ENCODE data around the gene TMEM184B.

Gene TMEM184B

GRCh38 chr22:38221407-38221806, 51.4 kb downstream of the TMEM184B start:
- DNase-seq: no peak

GRCh38 chr22:38220653-38221386, 52.0 kb downstream of the TMEM184B start:
- DNase-seq: no peak

GRCh38 chr22:38220163-38220562, 52.6 kb downstream of the TMEM184B start:
- DNase-seq: no peak

- no peak for DNase-seq
These were observed 53.2 kb downstream of the TMEM184B start for GRCh38 chr22:38219632-38220031.

GRCh38 chr22:38218661-38219622, 53.9 kb downstream of the TMEM184B start:
- DNase-seq: no peak

GRCh38 chr22:38215156-38216038, 57.4 kb downstream of the TMEM184B start:
- DNase-seq: no peak

- DNase-seq: no peak
These were observed 58.3 kb downstream of the TMEM184B start for GRCh38 chr22:38214302-38215056.

GRCh38 chr22:38213990-38214301, 58.9 kb downstream of the TMEM184B start:
- DNase-seq: no peak

GRCh38 chr22:38213319-38213989, 59.4 kb downstream of the TMEM184B start:
- no peak for DNase-seq

GRCh38 chr22:38212442-38212841, 60.4 kb downstream of the TMEM184B start:
- no peak for DNase-seq

- no peak for DNase-seq
These were observed 61.3 kb downstream of the TMEM184B start for GRCh38 chr22:38211556-38211955.

- DNase-seq: no peak
These were observed 64.2 kb downstream of the TMEM184B start for GRCh38 chr22:38208551-38208968.

GRCh38 chr22:38207898-38208432, 64.8 kb downstream of the TMEM184B start:
- no peak for DNase-seq

GRCh38 chr22:38205261-38206128, 67.3 kb downstream of the TMEM184B start:
- DNase-seq: no peak

- peak; percentile 71 for DNase-seq
These were observed 68.0 kb downstream of the TMEM184B start for GRCh38 chr22:38204784-38205183.

- DNase-seq: no peak
These were observed 68.8 kb downstream of the TMEM184B start for GRCh38 chr22:38203855-38204514.

- DNase-seq: peak; percentile 23
These were observed 69.6 kb downstream of the TMEM184B start for GRCh38 chr22:38203090-38203810.

- peak; percentile 80 for DNase-seq
These were observed 70.2 kb downstream of the TMEM184B start for GRCh38 chr22:38202437-38203089.
